ENCODE measurements around the gene GLI3.

DNA sequence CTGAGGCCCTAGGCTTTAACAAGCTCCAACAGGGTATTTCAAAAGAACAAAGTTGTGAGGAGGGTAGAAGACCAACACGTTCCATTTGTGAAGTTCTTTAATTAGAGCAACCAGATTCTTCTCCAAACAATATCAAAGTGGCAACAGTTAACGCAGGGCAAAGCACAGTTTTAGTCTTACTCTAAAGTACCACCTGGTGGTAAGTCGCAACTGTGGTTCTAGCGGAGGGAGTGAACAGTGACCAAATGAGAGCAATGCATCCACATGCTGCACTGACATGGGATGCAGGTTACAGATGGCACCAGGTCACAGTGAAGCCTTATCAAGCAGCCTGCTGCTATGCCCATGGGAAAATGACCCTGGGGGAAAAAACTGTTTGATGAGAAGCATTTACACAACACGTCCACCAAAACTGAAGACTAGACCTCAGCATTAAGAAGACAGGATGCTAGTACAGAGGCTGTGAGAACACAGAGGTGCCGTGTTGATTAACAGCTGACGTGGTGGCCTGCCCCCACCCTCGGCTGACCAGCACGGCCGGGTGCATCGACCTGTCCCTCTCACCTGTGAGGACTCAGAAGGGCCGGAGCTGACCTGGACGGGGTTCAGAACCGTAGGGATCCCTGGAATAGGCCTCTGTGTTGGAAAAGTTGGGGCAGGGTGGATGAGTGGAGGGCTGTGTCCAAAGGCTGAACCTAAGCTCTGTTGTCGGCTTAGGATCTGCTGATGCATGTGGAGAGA lies 211.2 kb downstream of the GLI3 start:
- no peak for TF ChIP-seq CTCF (conservative IDR thresholded peaks at IDR 0.05; ENCODE audit: low read length)
- TF ChIP-seq EZH2phosphoT487 (IDR thresholded peaks at IDR 0.05; ENCODE audit: borderline replicate concordance), result no peak

Measured in Loucy (cell line).